Ovary (tissue), 9 donors: ENCODE results near the gene PTCRA. TPM values are rescaled to one million over a fixed set of nuclear protein-coding genes. Genes with fewer than 3 reads are reported as not detected.
A peak's percentile ranks its signal among the peaks of the same experiment; 100 is the strongest.

ENCODE experiments used
- DNase-seq, 5 donors: peaks; one replicate each; pipeline ENCODE4 v3.0.0-alpha.2; 2019 to 2020
- H3K27ac ChIP-seq, 2 donors: fragments of 200-600 bp; one replicate each; pipeline versions ENCODE4 v1.5.1 to v1.8.0; 2019 to 2022
- H3K27me3 ChIP-seq: fragments of 200-600 bp; one replicate; pipeline ENCODE4 v1.8.0; 2022
- H3K36me3 ChIP-seq: fragments of 200-600 bp; sonication (generic); one replicate; pipeline ENCODE4 v1.5.1; 2019
- H3K4me1 ChIP-seq: one replicate; pipeline ENCODE4 v1.8.1; 2013; ENCODE audit warnings: mild to moderate bottlenecking, moderate library complexity; ENCODE audit not compliant: insufficient read depth
- H3K4me3 ChIP-seq: fragments of 200-600 bp; sonication (generic); one replicate; pipeline ENCODE4 v1.5.1; 2017
- H3K9me3 ChIP-seq, 2 donors: fragments of 200-600 bp in 1 of 2; sonication (generic) in 1 of 2; one replicate each; pipeline versions ENCODE4 v1.5.1 to v1.8.1; 2013 to 2019; ENCODE audit warnings: mild to moderate bottlenecking in 1 of 2, moderate library complexity in 1 of 2
- CTCF ChIP-seq, 3 donors: fragments of 450-650 bp in 2 of 3; fragments of 200-600 bp in 1 of 3; IDR thresholded peaks; one replicate each; pipeline versions ENCODE4 v1.5.1 to v1.8.0; 2016 to 2022; ENCODE audit warnings: antibody characterized with exemption in 3 of 3, mild to moderate bottlenecking in 1 of 3
- EP300 ChIP-seq: sonication (generic); formaldehyde crosslinking; IDR thresholded peaks from one replicate; pipeline ENCODE4 v1.6.1; 2017; ENCODE audit warnings: antibody characterized with exemption
- POLR2A ChIP-seq: fragments of 450-650 bp; IDR thresholded peaks from one replicate; pipeline ENCODE4 v1.6.1; 2017; ENCODE audit warnings: antibody characterized with exemption, mild to moderate bottlenecking, moderate library complexity
- WGBS, 3 donors: extraction: QIAGEN DNeasy Blood & Tissue Kit in 1 of 3; methylation state at CpG; one replicate each; pipeline versions ENCODE4 v1.1.5 to v1.1.7; 2013 to 2017; 5-methylcytosine and 5-hydroxymethylcytosine counted together
- intact Hi-C, 4 donors: fragments of 100-400 bp; cut with DNase I; formaldehyde crosslinking; loops; one replicate each; pipeline versions ENCODE4 v1.11.0 to v1.15.1; 2022 to 2023
- polyA plus RNA-seq, 2 donors: library from polyadenylated mRNA; stranded (reverse); fragments of 200-250 nt in 1 of 2; fragments of 350-450 nt in 1 of 2; fragmentation: Illumina TruSeq in 1 of 2; extraction: RNeasy Lipid Tissue Mini Kit (QIAGEN cat#74804) in 1 of 2; gene quantifications; one replicate each; pipeline ENCODE4 v1.2.3, GENCODE V29; 2013 to 2014
- total RNA-seq, 7 donors: library from RNA; depleted of rRNA in 2 of 7; stranded (reverse); fragments of >200 nt in 2 of 7; fragmentation: NEBNext Ultra II Directional in 3 of 7; extraction: Animal tissue kit (Norgen Biotek cat#: 25700) in 3 of 7; gene quantifications; one replicate each; pipeline versions ENCODE4 v1.1.0 to v1.2.4, GENCODE V29; 2016 to 2023
- donor health status: DM: no; HTN: no; CAD: no; lungs with moderate emphysema.
- donor health status: DM: no; HTN: no; CAD: no.
- donor health status: Bipolar disorder and iron deficiency.
- donor health status: DM: yes; HTN: yes; CAD: no.
- donor health status: DM: no; HTN: no; CAD: no.
- donor health status: DM: yes; HTN: yes; CAD: no.

Gene PTCRA
- total and polyA plus RNA-seq, 9 donors = 0.55 TPM; not detected in 8

GRCh38 chr6:42925248-42925857, 9.5 kb downstream of the PTCRA start:
- 27 to 40% (median 31%) methylated on average over 16 to 23 of the region's 23 CpGs for WGBS, 3 donors

GRCh38 chr6:42928986-42929820, 13.3 kb downstream of the PTCRA start, which contains the start of gene CNPY3:
Gene CNPY3 (plus strand): TSS chr6:42929480. CDS start chr6:42929571, 91 bp downstream.
- intact Hi-C loops = no loop called here

More at GRCh38 chr6:42925248-42925857, 9.5 kb downstream of the PTCRA start:
- intact Hi-C loops = no loop called here
- TF ChIP-seq CTCF (IDR thresholded peaks at IDR 0.05) (no peak), POLR2A (no peak), EP300 (no peak)
- DNase-seq = no peak
- Histone ChIP-seq H3K4me3 (no peak overlapping the region), H3K9me3 (no peaks in the 10 kb centered on the region), H3K4me1 (peaks cover 2% of the 10 kb centered on the region), H3K27me3 (no peaks in the 10 kb centered on the region), H3K27ac (no peak overlapping the region), H3K36me3 (no peaks in the 10 kb centered on the region)

GRCh38 chr6:42929821-42930360, 14.0 kb downstream of the PTCRA start:
- Histone ChIP-seq H3K4me1 (peaks cover 9% of the 10 kb centered on the region), H3K27me3 (no peaks in the 10 kb centered on the region), H3K27ac (peak overlapping the region in 1 of 2 donors; percentile 93), H3K36me3 (no peaks in the 10 kb centered on the region), H3K9me3 (no peaks in the 10 kb centered on the region), H3K4me3 (peak overlapping the region; percentile 79)
- WGBS, 3 donors = 0 to 1% (median 1%) methylated on average over 16 of the region's 16 CpGs
- TF ChIP-seq POLR2A = no peak
- TF ChIP-seq CTCF (IDR thresholded peaks at IDR 0.05) = no peak
- TF ChIP-seq EP300 = no peak
- DNase-seq = no peak
- intact Hi-C loops = no loop called here

More at GRCh38 chr6:42928986-42929820, 13.3 kb downstream of the PTCRA start, which contains the start of gene CNPY3:
- DNase-seq = peak; percentile 85 to 93 (median 89)
- 0% methylated on average over 62 to 63 of the region's 63 CpGs for WGBS, 3 donors
- TF ChIP-seq EP300 (no peak), POLR2A (peak; percentile 46)
- Histone ChIP-seq H3K36me3 (no peaks in the 10 kb centered on the region), H3K9me3 (no peaks in the 10 kb centered on the region), H3K4me1 (peaks cover 9% of the 10 kb centered on the region), H3K27me3 (no peaks in the 10 kb centered on the region), H3K27ac (peak within 1 kb of the TSS; percentile 67 to 93), H3K4me3 (peak within 1 kb of the TSS; percentile 79)

GRCh38 chr6:42932412-42932811, 16.6 kb downstream of the PTCRA start:
- H3K27ac ChIP-seq = no peak overlapping the region
- no peak overlapping the region for H3K4me3 ChIP-seq
- H3K27me3 ChIP-seq = no peaks in the 10 kb centered on the region
- H3K9me3 ChIP-seq = no peaks in the 10 kb centered on the region
- 84 to 92% (median 87%) methylated on average over 3 of the region's 3 CpGs for WGBS, 3 donors
- peaks cover 9% of the 10 kb centered on the region for H3K4me1 ChIP-seq
- H3K36me3 ChIP-seq = no peaks in the 10 kb centered on the region
- no peak for DNase-seq
- TF ChIP-seq EP300 (no peak), POLR2A (no peak), CTCF (IDR thresholded peaks at IDR 0.05) (no peak)
- intact Hi-C loops = no loop called here
